Caco-2 (cell line): ENCODE results near the gene ARHGAP45. TPM values are rescaled to one million over a fixed set of nuclear protein-coding genes. Genes with fewer than 3 reads are reported as not detected.

Source experiments
- BruUV-seq: library from RNA; stranded (reverse); fragments of 400-500 nt; replicated peaks from 2 replicates; lab custom pipeline; 2021; lab: Mats Ljungman, UMichigan
- CTCF ChIA-PET: fragments of 300-600 bp; sonication (Branson Sonifier 250); formaldehyde crosslinking; loops from one replicate; lab custom pipeline; 2022; ENCODE audit warnings: antibody characterized with exemption; lab: Charles Lee
- POLR2A ChIA-PET: fragments of 300-600 bp; sonication (Branson Sonifier 250); formaldehyde crosslinking; loops from one replicate; lab custom pipeline; 2022; ENCODE audit warnings: antibody characterized with exemption; lab: Charles Lee
- DNase-seq, 2 experiments: peaks; one replicate each; pipeline versions ENCODE4 v3.0.0 to v3.0.0-alpha.2; 2020 to 2022
- H3K27me3 ChIP-seq: replicated peaks from 2 replicates; pipeline ENCODE4 v1.6.0; 2011; ENCODE audit warnings: low read length; ENCODE audit not compliant: control insufficient read depth, insufficient read depth
- H3K36me3 ChIP-seq: 2 replicates; pipeline ENCODE4 v1.5.1; 2011; ENCODE audit warnings: low read length; ENCODE audit not compliant: control insufficient read depth, insufficient read depth
- H3K4me1 ChIP-seq: fragments of 250-450 bp; sonication (Bioruptor Pico); 2 replicates; pipeline ENCODE4 v1.5.1; 2020; ENCODE audit warnings: mild to moderate bottlenecking
- H3K4me3 ChIP-seq: 2 replicates; pipeline ENCODE4 v1.5.1; 2011; ENCODE audit warnings: low read depth, mild to moderate bottlenecking, control low read depth, low read length
- H3K9me3 ChIP-seq: fragments of 250-450 bp; sonication (Bioruptor Pico); 2 replicates; pipeline ENCODE4 v1.5.1; 2020; ENCODE audit warnings: mild to moderate bottlenecking, moderate library complexity
- H3K27ac Mint-ChIP-seq: one replicate; pipeline ENCODE4 v1.8.0; 2022; ENCODE audit warnings: mixed read lengths; ENCODE audit not compliant: unreplicated experiment
- H3K27me3 Mint-ChIP-seq: one replicate; pipeline ENCODE4 v1.8.0; 2022; ENCODE audit warnings: mixed read lengths; ENCODE audit not compliant: insufficient read depth, unreplicated experiment
- H3K36me3 Mint-ChIP-seq: one replicate; pipeline ENCODE4 v1.8.0; 2022; ENCODE audit warnings: mild to moderate bottlenecking, mixed read lengths; ENCODE audit not compliant: insufficient read depth, unreplicated experiment
- H3K4me1 Mint-ChIP-seq: one replicate; pipeline ENCODE4 v1.8.0; 2022; ENCODE audit warnings: low read depth, mixed read lengths; ENCODE audit not compliant: unreplicated experiment
- H3K4me3 Mint-ChIP-seq: one replicate; pipeline ENCODE4 v1.8.0; 2022; ENCODE audit warnings: mild to moderate bottlenecking, moderate library complexity, mixed read lengths; ENCODE audit not compliant: unreplicated experiment
- H3K9me3 Mint-ChIP-seq: one replicate; pipeline ENCODE4 v1.8.0; 2022; ENCODE audit warnings: mixed read lengths; ENCODE audit not compliant: unreplicated experiment
- CTCF ChIP-seq, 2 experiments: fragments of 200-600 bp in 1 of 2; IDR thresholded peaks; 1 replicate in 1 of 2; 2 replicates in 1 of 2; pipeline versions ENCODE4 v1.5.1 to v1.8.0; 2011 to 2022; ENCODE audit warnings: antibody characterized with exemption in 1 of 2, control low read depth in 1 of 2, inconsistent platforms in 1 of 2, low read depth in 1 of 2, low read length in 1 of 2, mild to moderate bottlenecking in 1 of 2, moderate library complexity in 1 of 2; ENCODE audit not compliant: insufficient read depth in 1 of 2, severe bottlenecking in 1 of 2, unreplicated experiment in 1 of 2
- intact Hi-C: fragments of 100-400 bp; cut with micrococcal nuclease; formaldehyde crosslinking; loops from one replicate; pipeline ENCODE4 v1.10.0; 2022; ENCODE audit not compliant: unreplicated experiment
- total RNA-seq: library from RNA; stranded (reverse); gene quantifications from 2 replicates; pipeline ENCODE4 v1.2.3, GENCODE V29; 2022

The ARHGAP45 gene
- total RNA-seq, 1 experiment from 2014 or later: 38.6 TPM

DNA sequence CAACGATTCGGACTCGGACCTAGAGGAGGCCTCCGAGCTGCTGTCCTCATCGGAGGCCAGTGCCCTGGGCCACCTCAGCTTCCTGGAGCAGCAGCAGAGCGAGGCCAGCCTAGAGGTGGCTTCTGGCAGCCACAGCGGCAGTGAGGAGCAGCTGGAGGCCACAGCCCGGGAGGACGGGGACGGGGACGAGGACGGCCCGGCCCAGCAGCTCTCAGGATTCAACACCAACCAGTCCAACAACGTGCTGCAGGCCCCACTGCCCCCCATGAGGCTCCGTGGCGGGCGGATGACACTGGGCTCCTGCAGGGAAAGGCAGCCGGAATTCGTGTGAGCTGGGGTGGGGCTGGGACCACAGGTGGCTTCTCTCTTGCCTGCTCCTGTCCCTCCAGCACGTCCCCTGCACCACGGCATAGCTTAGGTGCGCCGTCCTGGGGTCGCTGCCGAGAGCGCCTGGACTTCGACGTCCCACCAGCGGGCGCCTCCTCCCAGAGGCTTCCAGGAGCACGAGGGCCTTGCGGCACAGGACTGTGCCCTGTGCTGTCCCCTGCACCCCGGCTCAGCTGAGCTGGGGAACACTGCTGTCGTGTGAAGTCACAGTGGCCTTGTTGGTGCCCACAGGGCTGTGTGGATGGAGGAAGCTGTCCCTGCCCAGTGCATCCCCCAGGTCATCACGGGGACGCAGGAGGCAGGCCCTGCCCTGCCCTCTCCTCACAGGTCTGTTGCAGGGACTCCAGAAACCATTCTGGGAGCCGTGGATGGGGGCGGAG, 18.9 kb downstream of the ARHGAP45 start:
- intact Hi-C loops: no loop called here
- H3K4me1 Mint-ChIP-seq: no peaks in the 10 kb centered on the region
- no peaks in the 10 kb centered on the region for H3K9me3 ChIP-seq
- peaks cover 83% of the 10 kb centered on the region for H3K36me3 Mint-ChIP-seq
- DNase-seq: no peak
- no peaks in the 10 kb centered on the region for H3K9me3 Mint-ChIP-seq
- CTCF ChIA-PET: interaction anchor here (0.7 kb wide), 1 partner anchor 45 kb away, joined by 3 read pairs; no protein-coding TSS in a partner anchor
- H3K27me3 Mint-ChIP-seq: no peaks in the 10 kb centered on the region
- no peak overlapping the region for H3K4me3 ChIP-seq
- no peaks in the 10 kb centered on the region; the same call in 1 of the 2 replicates for H3K36me3 ChIP-seq
- peak overlapping the region; percentile 29 for H3K27ac Mint-ChIP-seq
- BruUV-seq: no TSS peak
- POLR2A ChIA-PET: interaction anchor here (0.5 kb wide), 1 partner anchor 782 kb away, joined by 9 read pairs; no protein-coding TSS in a partner anchor
- H3K4me3 Mint-ChIP-seq: no peak overlapping the region
- H3K27me3 ChIP-seq: no peaks in the 10 kb centered on the region
- H3K4me1 ChIP-seq: no peaks in the 10 kb centered on the region
- TF ChIP-seq CTCF (IDR thresholded peaks at IDR 0.05; ENCODE audit: insufficient read depth in 1 of 2, low read depth in 1 of 2, low read length in 1 of 2, severe bottlenecking in 1 of 2, unreplicated experiment in 1 of 2): no peak

DNA sequence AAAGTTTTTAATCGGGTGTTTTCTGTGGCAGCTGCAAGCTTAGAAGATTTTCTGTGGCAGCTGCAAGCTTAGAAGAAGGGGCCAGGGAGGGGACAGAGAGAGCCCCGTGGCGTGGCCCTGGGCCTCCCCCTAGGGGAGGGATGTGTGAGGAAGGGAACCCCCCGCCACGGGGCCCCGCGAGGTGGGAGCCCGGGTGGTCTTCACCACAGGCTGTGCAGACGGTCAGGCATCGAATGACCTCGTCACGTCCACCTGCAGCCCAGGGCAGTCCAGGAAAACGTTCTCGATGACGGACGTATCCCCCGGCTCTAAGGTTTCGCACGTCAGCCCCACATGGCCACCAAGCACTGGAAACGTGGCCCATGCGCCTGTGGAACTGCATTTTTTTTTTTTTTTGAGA, 19.6 kb downstream of the ARHGAP45 start:
- no peaks in the 10 kb centered on the region for H3K4me1 ChIP-seq
- DNase-seq: no peak
- no peak overlapping the region for H3K27ac Mint-ChIP-seq
- TF ChIP-seq CTCF (IDR thresholded peaks at IDR 0.05; ENCODE audit: insufficient read depth in 1 of 2, low read depth in 1 of 2, low read length in 1 of 2, severe bottlenecking in 1 of 2, unreplicated experiment in 1 of 2): no peak
- H3K27me3 ChIP-seq: no peaks in the 10 kb centered on the region
- H3K4me3 ChIP-seq: no peak overlapping the region
- CTCF ChIA-PET: interaction anchor here (0.7 kb wide), 1 partner anchor 46 kb away, joined by 3 read pairs; no protein-coding TSS in a partner anchor
- H3K4me1 Mint-ChIP-seq: no peaks in the 10 kb centered on the region
- H3K36me3 ChIP-seq: no peaks in the 10 kb centered on the region; the same call in 1 of the 2 replicates
- BruUV-seq: no TSS peak
- H3K36me3 Mint-ChIP-seq: peaks cover 77% of the 10 kb centered on the region
- intact Hi-C loops: no loop called here
- POLR2A ChIA-PET: no interaction called here
- no peaks in the 10 kb centered on the region for H3K9me3 ChIP-seq
- no peaks in the 10 kb centered on the region for H3K27me3 Mint-ChIP-seq
- H3K4me3 Mint-ChIP-seq: no peak overlapping the region
- H3K9me3 Mint-ChIP-seq: no peaks in the 10 kb centered on the region

GRCh38 chr19:1087813-1088415, 20.9 kb downstream of the ARHGAP45 start:
- no peaks in the 10 kb centered on the region for H3K4me1 ChIP-seq
- intact Hi-C loops: no loop called here
- no peak overlapping the region for H3K4me3 ChIP-seq
- H3K36me3 ChIP-seq: no peaks in the 10 kb centered on the region; the same call in 1 of the 2 replicates
- H3K27me3 Mint-ChIP-seq: no peaks in the 10 kb centered on the region
- H3K9me3 ChIP-seq: no peaks in the 10 kb centered on the region
- H3K4me1 Mint-ChIP-seq: no peaks in the 10 kb centered on the region
- ChIA-PET CTCF (no interaction called here), POLR2A (no interaction called here)
- TF ChIP-seq CTCF (IDR thresholded peaks at IDR 0.05; ENCODE audit: insufficient read depth in 1 of 2, low read depth in 1 of 2, low read length in 1 of 2, severe bottlenecking in 1 of 2, unreplicated experiment in 1 of 2): no peak
- H3K4me3 Mint-ChIP-seq: no peak overlapping the region
- BruUV-seq: TSS peak; percentile 5
- peak overlapping the region; percentile 60 for H3K27ac Mint-ChIP-seq
- H3K9me3 Mint-ChIP-seq: no peaks in the 10 kb centered on the region
- no peaks in the 10 kb centered on the region for H3K27me3 ChIP-seq
- DNase-seq: no peak
- H3K36me3 Mint-ChIP-seq: peaks cover 74% of the 10 kb centered on the region
